B cell (primary cell): Measurements from ENCODE around the gene N4BP2L2. TPM values are rescaled to one million over a fixed set of nuclear protein-coding genes. Genes with fewer than 3 reads are reported as not detected.

Experiments used
- ATAC-seq: fragments of 200-7000 bp; cut with Tn5 transposase; one replicate; pipeline ENCODE4 v1.10.0; 2021; ENCODE audit warnings: low read depth, mild to moderate bottlenecking, moderate number of reproducible peaks, moderate library complexity
- CTCF ChIA-PET: fragments of 350-600 bp; sonication (Branson Sonifier 250); formaldehyde crosslinking; loops from one replicate; lab custom pipeline; 2021; ENCODE audit warnings: antibody characterized with exemption, inconsistent platforms; lab: Charles Lee
- POLR2A ChIA-PET: fragments of 350-600 bp; sonication (Branson Sonifier 250); formaldehyde crosslinking; loops from one replicate; lab custom pipeline; 2021; ENCODE audit warnings: antibody characterized with exemption; lab: Charles Lee
- DNase-seq: peaks from one replicate; pipeline ENCODE4 v3.0.0; 2013
- H2AFZ ChIP-seq: 2 replicates; pipeline ENCODE4 v1.6.1; 2012; ENCODE audit warnings: mild to moderate bottlenecking, low read depth, low read length; ENCODE audit not compliant: insufficient read depth, poor library complexity, severe bottlenecking
- H3K27ac ChIP-seq, 2 donors: 1 replicate in 1 of 2; 2 replicates in 1 of 2; pipeline ENCODE4 v1.5.1; 2012 to 2013; ENCODE audit warnings: low read length in 2 of 2, mild to moderate bottlenecking in 2 of 2, moderate library complexity in 1 of 2
- H3K27me3 ChIP-seq, 4 experiments: fragments of 200-600 bp in 1 of 4; sonication (generic) in 1 of 4; replicated peaks in 1 of 4; 1 replicate in 2 of 4; 2 replicates in 2 of 4; pipeline versions ENCODE4 v1.6.1 to v1.7.0; 2013 to 2016; ENCODE audit warnings: low read length in 3 of 4, mild to moderate bottlenecking in 2 of 4, mixed read lengths in 1 of 4, moderate library complexity in 1 of 4; ENCODE audit not compliant: insufficient read depth in 4 of 4, control insufficient read depth in 3 of 4; ENCODE audit errors: control extremely low read depth in 1 of 4
- H3K36me3 ChIP-seq, 2 experiments: replicated peaks in 1 of 2; 1 replicate in 1 of 2; 2 replicates in 1 of 2; pipeline versions ENCODE4 v1.6.1 to v1.7.1; 2013; ENCODE audit warnings: low read length in 1 of 2; ENCODE audit not compliant: insufficient read depth in 2 of 2, control insufficient read depth in 1 of 2; ENCODE audit errors: control extremely low read depth in 1 of 2, extremely low read depth in 1 of 2
- H3K4me1 ChIP-seq, 2 donors: fragments of 200-600 bp in 1 of 2; sonication (generic) in 1 of 2; 1 replicate in 1 of 2; 2 replicates in 1 of 2; pipeline versions ENCODE4 v1.5.1 to v1.6.1; 2013 to 2017; ENCODE audit warnings: low read length in 2 of 2; ENCODE audit not compliant: control insufficient read depth in 2 of 2, insufficient read depth in 2 of 2
- H3K4me2 ChIP-seq: replicated peaks from 2 replicates; pipeline ENCODE3; 2012; ENCODE audit warnings: mild to moderate bottlenecking, low read depth, low read length; ENCODE audit not compliant: poor library complexity, severe bottlenecking
- H3K4me3 ChIP-seq, 5 experiments: fragments of 200-600 bp in 1 of 5; sonication (generic) in 1 of 5; 1 replicate in 3 of 5; 2 replicates in 2 of 5; pipeline versions ENCODE4 v1.5.1 to v1.7.0; 2011 to 2016; ENCODE audit warnings: low read length in 4 of 5, mild to moderate bottlenecking in 4 of 5, low read depth in 2 of 5, control low read depth in 1 of 5, moderate library complexity in 1 of 5; ENCODE audit not compliant: insufficient read depth in 1 of 5; ENCODE audit errors: control extremely low read depth in 1 of 5, extremely low read depth in 1 of 5
- H3K79me2 ChIP-seq: fragments of 200-600 bp; sonication (generic); one replicate; pipeline ENCODE4 v1.6.0; 2016; ENCODE audit warnings: low read length; ENCODE audit not compliant: control insufficient read depth, insufficient read depth
- H3K9ac ChIP-seq: fragments of 200-600 bp; sonication (generic); 2 replicates; pipeline ENCODE4 v1.6.1; 2017; ENCODE audit warnings: mild to moderate bottlenecking, low read length, moderate library complexity
- H3K9me3 ChIP-seq, 3 donors: one replicate each; pipeline versions ENCODE4 v1.6.1 to v1.7.1; 2013; ENCODE audit warnings: low read length in 2 of 3; ENCODE audit not compliant: control insufficient read depth in 2 of 3, insufficient read depth in 1 of 3; ENCODE audit errors: control extremely low read depth in 1 of 3
- H4K20me1 ChIP-seq: 2 replicates; pipeline ENCODE4 v1.6.0; 2012; ENCODE audit warnings: mild to moderate bottlenecking, low read length; ENCODE audit not compliant: insufficient read depth, control insufficient read depth, poor library complexity, severe bottlenecking
- H3K27ac Mint-ChIP-seq: one replicate; pipeline ENCODE4 v1.8.0; 2021; ENCODE audit warnings: mixed read lengths
- H3K27me3 Mint-ChIP-seq: one replicate; pipeline ENCODE4 v1.8.0; 2021; ENCODE audit warnings: mixed read lengths
- H3K4me1 Mint-ChIP-seq: one replicate; pipeline ENCODE4 v1.8.0; 2021; ENCODE audit warnings: mixed read lengths
- H3K4me3 Mint-ChIP-seq: one replicate; pipeline ENCODE4 v1.8.0; 2021; ENCODE audit warnings: mixed read lengths
- H3K9me3 Mint-ChIP-seq: one replicate; pipeline ENCODE4 v1.8.0; 2022; ENCODE audit warnings: mixed read lengths; ENCODE audit not compliant: insufficient read depth
- CTCF ChIP-seq: fragments of 200-600 bp; IDR thresholded peaks from one replicate; pipeline ENCODE4 v1.8.0; 2022; ENCODE audit warnings: antibody characterized with exemption, mild to moderate bottlenecking
- EZH2 ChIP-seq: IDR thresholded peaks from 2 replicates; pipeline ENCODE4 v1.6.1; 2012; ENCODE audit warnings: borderline replicate concordance, low read depth, mild to moderate bottlenecking, moderate library complexity, low read length; ENCODE audit not compliant: insufficient read depth, poor library complexity, severe bottlenecking
- WGBS: methylation state at CpG from one replicate; pipeline ENCODE4 v1.1.5; 2013; ENCODE audit warnings: missing lambda C conversion rate; ENCODE audit not compliant: insufficient coverage; 5-methylcytosine and 5-hydroxymethylcytosine counted together
- intact Hi-C: fragments of 100-400 bp; cut with micrococcal nuclease; formaldehyde crosslinking; loops from one replicate; pipeline ENCODE4 v1.10.0; 2022
- polyA plus RNA-seq: library from polyadenylated mRNA; depleted of rRNA; stranded (reverse); fragments of >200 nt; gene quantifications from 2 replicates; pipeline ENCODE4 v1.2.3, GENCODE V29; 2012
- total RNA-seq, 2 donors: library from RNA; stranded (reverse); fragments of 120-200 nt in 1 of 2; gene quantifications; 1 replicate in 1 of 2; 2 replicates in 1 of 2; pipeline versions ENCODE4 v1.2.3 to v1.2.4, GENCODE V29; 2013 to 2022

The N4BP2L2 gene
- total and polyA plus RNA-seq, 2 donors (not counting 1 experiment from before 2014, with no cell fraction given), result 63.9 to 239 TPM

- Histone ChIP-seq H3K9me3 (peaks cover 0 to 4% (median 0%) of the 10 kb centered on the region in 3 donors), H3K27ac (no peak overlapping the region), H3K4me1 (peaks cover 0 to 6% of the 10 kb centered on the region in 2 donors), H2AFZ (no peak overlapping the region), H3K9ac (no peak overlapping the region), H3K27me3 (no peaks in the 10 kb centered on the region), H3K4me2 (no peak overlapping the region), H3K79me2 (peaks cover 24% of the 10 kb centered on the region), H4K20me1 (peaks cover 11% of the 10 kb centered on the region), H3K36me3 (peaks cover 0 to 1% of the 10 kb centered on the region in 2 experiments), H3K4me3 (no peak overlapping the region)
- Mint-ChIP-seq H3K4me1 (peaks cover 12% of the 10 kb centered on the region), H3K27ac (no peak overlapping the region), H3K27me3 (no peaks in the 10 kb centered on the region), H3K4me3 (no peak overlapping the region), H3K9me3 (no peaks in the 10 kb centered on the region)
- ATAC-seq (no peak), DNase-seq (no peak)
- ChIA-PET CTCF (no interaction called here), POLR2A (no interaction called here)
- no peak for TF ChIP-seq EZH2
- TF ChIP-seq CTCF, result no peak
- intact Hi-C loops, result no loop called here
- no CpG with 5 or more reads among the region's 3 CpGs for WGBS
Measured at GRCh38 chr13:32413284-32413683, 125.3 kb downstream of the N4BP2L2 start.

- no peak overlapping the region for H3K4me2 ChIP-seq
- H3K27ac Mint-ChIP-seq, result peak overlapping the region; percentile 0
- H3K9ac ChIP-seq, result no peak overlapping the region
- POLR2A ChIA-PET, result no interaction called here
- H3K4me1 ChIP-seq, result peaks cover 0 to 6% of the 10 kb centered on the region in 2 donors
- H4K20me1 ChIP-seq, result peaks cover 11% of the 10 kb centered on the region
- no peak overlapping the region for H2AFZ ChIP-seq
- no peak overlapping the region for H3K4me3 Mint-ChIP-seq
- H3K27me3 ChIP-seq, result no peaks in the 10 kb centered on the region
- no peak overlapping the region for H3K27ac ChIP-seq
- no peaks in the 10 kb centered on the region for H3K27me3 Mint-ChIP-seq
- H3K79me2 ChIP-seq, result peaks cover 16% of the 10 kb centered on the region
- H3K4me3 ChIP-seq, result no peak overlapping the region
- TF ChIP-seq CTCF, result no peak
- TF ChIP-seq EZH2, result no peak
- DNase-seq (no peak), ATAC-seq (no peak)
- peaks cover 0 to 23% of the 10 kb centered on the region in 2 experiments for H3K36me3 ChIP-seq
- intact Hi-C loops, result no loop called here
- CTCF ChIA-PET, result interaction anchor here (1.0 kb wide), 1 partner anchor 172 kb away, joined by 3 read pairs; no protein-coding TSS in a partner anchor
- 90% methylated on average over 24 of the region's 27 CpGs for whole genome bisulfite sequencing
- no peaks in the 10 kb centered on the region for H3K9me3 ChIP-seq
- no peaks in the 10 kb centered on the region for H3K9me3 Mint-ChIP-seq
- peaks cover 14% of the 10 kb centered on the region for H3K4me1 Mint-ChIP-seq
Measured at GRCh38 chr13:32409561-32410421, 128.8 kb downstream of the N4BP2L2 start.
